ENCODE data around the gene PAQR3.
A peak's percentile ranks its signal among the peaks of the same experiment; 100 is the strongest.

PAQR3 gene

DNA sequence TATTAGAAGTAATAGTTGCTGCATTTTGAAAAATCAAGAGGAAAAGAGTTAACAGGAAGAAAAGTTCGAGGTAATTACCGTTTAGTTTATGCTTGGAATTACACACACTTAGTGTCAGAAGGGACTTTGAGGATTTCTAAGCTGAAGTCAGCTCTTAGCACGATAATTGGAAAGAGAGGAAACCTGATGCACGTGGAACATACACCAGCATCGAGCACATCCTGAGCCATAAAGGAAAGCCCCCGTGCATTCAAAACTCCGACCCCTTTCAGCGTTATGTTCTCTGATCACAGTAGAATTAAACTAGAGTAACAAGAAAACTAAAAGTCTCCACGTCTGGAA is 400 bp upstream of the PAQR3 start:
- Histone ChIP-seq H3K4me3 (ENCODE audit: insufficient read depth in 1 of 2, low read depth in 1 of 2, low read length in 2 of 2) (peak overlapping the region; percentile 88 to 98), H2BK5ac (ENCODE audit: low read depth, low read length, poor library complexity, severe bottlenecking) (no peak overlapping the region), H2AK5ac (ENCODE audit: low read length, severe bottlenecking) (no peak overlapping the region), H3K18ac (ENCODE audit: low read depth in 1 of 2, low read length in 2 of 2) (peak overlapping the region in 1 of 2 experiments; percentile 16), H2AFZ (ENCODE audit: low read depth, low read length) (no peak overlapping the region), H2BK12ac (ENCODE audit: low read length in 2 of 2) (no peak overlapping the region), H3K4me1 (ENCODE audit: control insufficient read depth, insufficient read depth, low read depth, low read length) (peaks cover 3% of the 10 kb centered on the region), H3K27ac (ENCODE audit: low read length, poor library complexity, severe bottlenecking) (peak overlapping the region; percentile 16), H4K8ac (ENCODE audit: low read length) (no peak overlapping the region), H3K4ac (ENCODE audit: low read depth in 1 of 2, low read length in 2 of 2) (no peak overlapping the region), H2BK120ac (ENCODE audit: low read depth, low read length) (no peak overlapping the region), H3K14ac (ENCODE audit: low read length in 2 of 2) (no peak overlapping the region), H3K23ac (ENCODE audit: low read length in 2 of 2) (no peak overlapping the region), H4K91ac (ENCODE audit: low read length) (no peak overlapping the region), H3K27me3 (ENCODE audit: control insufficient read depth in 1 of 2, insufficient read depth in 1 of 2, low read length in 2 of 2) (no peaks in the 10 kb centered on the region), H3K4me2 (ENCODE audit: low read length, poor library complexity, severe bottlenecking) (peak overlapping the region; percentile 82), H3K36me3 (ENCODE audit: control insufficient read depth in 1 of 2, insufficient read depth in 2 of 2, low read depth in 1 of 2, low read length in 2 of 2) (peaks cover 0 to 5% of the 10 kb centered on the region in 2 experiments), H3K79me1 (replicated peaks; ENCODE audit: low read length, poor library complexity, severe bottlenecking) (peaks cover 19% of the 10 kb centered on the region), H3K9ac (ENCODE audit: low read length) (peak overlapping the region; percentile 99), H3K9me3 (ENCODE audit: control insufficient read depth, low read length) (no peaks in the 10 kb centered on the region), H2BK15ac (ENCODE audit: low read depth, poor library complexity, severe bottlenecking) (no peak overlapping the region)
- WGBS = 0% methylated on average over 5 of the region's 9 CpGs
- DNase-seq = no peak

DNA sequence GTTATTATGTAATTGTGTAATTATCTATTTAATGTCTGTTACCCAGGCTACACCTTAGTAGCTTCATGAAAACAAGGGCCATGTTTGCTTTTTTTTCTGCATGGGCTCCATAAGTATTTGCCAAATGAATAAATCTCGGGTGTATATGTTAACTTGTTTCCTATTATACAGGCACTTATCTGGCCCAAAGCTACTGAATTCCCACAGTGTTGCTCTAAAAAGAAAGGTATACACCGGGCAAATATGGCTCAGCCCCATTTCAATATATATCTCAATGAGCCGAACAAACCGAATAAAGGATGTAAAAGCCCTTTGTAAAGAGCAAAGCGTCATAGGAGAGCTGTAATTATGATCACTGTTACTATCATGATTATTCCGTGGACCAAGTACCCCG is 767 bp downstream of the PAQR3 start:
- Histone ChIP-seq H2BK5ac (ENCODE audit: low read depth, low read length, poor library complexity, severe bottlenecking) (no peak overlapping the region), H2BK15ac (ENCODE audit: low read depth, poor library complexity, severe bottlenecking) (no peak overlapping the region), H3K36me3 (ENCODE audit: control insufficient read depth in 1 of 2, insufficient read depth in 2 of 2, low read depth in 1 of 2, low read length in 2 of 2) (peaks cover 0 to 6% of the 10 kb centered on the region in 2 experiments), H4K91ac (ENCODE audit: low read length) (no peak overlapping the region), H3K4me2 (ENCODE audit: low read length, poor library complexity, severe bottlenecking) (peak overlapping the region; percentile 82), H2BK12ac (ENCODE audit: low read length in 2 of 2) (no peak overlapping the region), H3K79me1 (replicated peaks; ENCODE audit: low read length, poor library complexity, severe bottlenecking) (peaks cover 19% of the 10 kb centered on the region), H3K9me3 (ENCODE audit: control insufficient read depth, low read length) (no peaks in the 10 kb centered on the region), H3K14ac (ENCODE audit: low read length in 2 of 2) (no peak overlapping the region), H3K27ac (ENCODE audit: low read length, poor library complexity, severe bottlenecking) (no peak overlapping the region), H2AFZ (ENCODE audit: low read depth, low read length) (no peak overlapping the region), H3K23ac (ENCODE audit: low read length in 2 of 2) (no peak overlapping the region), H3K9ac (ENCODE audit: low read length) (peak overlapping the region; percentile 99), H2AK5ac (ENCODE audit: low read length, severe bottlenecking) (no peak overlapping the region), H3K18ac (ENCODE audit: low read depth in 1 of 2, low read length in 2 of 2) (no peak overlapping the region), H3K4ac (ENCODE audit: low read depth in 1 of 2, low read length in 2 of 2) (no peak overlapping the region), H3K27me3 (ENCODE audit: control insufficient read depth in 1 of 2, insufficient read depth in 1 of 2, low read length in 2 of 2) (no peaks in the 10 kb centered on the region), H3K4me3 (ENCODE audit: insufficient read depth in 1 of 2, low read depth in 1 of 2, low read length in 2 of 2) (peak overlapping the region; percentile 88 to 98), H2BK120ac (ENCODE audit: low read depth, low read length) (no peak overlapping the region), H3K4me1 (ENCODE audit: control insufficient read depth, insufficient read depth, low read depth, low read length) (peaks cover 3% of the 10 kb centered on the region), H4K8ac (ENCODE audit: low read length) (no peak overlapping the region)
- DNase-seq = peak; percentile 14
- 24% methylated on average over 6 of the region's 7 CpGs for WGBS

DNA sequence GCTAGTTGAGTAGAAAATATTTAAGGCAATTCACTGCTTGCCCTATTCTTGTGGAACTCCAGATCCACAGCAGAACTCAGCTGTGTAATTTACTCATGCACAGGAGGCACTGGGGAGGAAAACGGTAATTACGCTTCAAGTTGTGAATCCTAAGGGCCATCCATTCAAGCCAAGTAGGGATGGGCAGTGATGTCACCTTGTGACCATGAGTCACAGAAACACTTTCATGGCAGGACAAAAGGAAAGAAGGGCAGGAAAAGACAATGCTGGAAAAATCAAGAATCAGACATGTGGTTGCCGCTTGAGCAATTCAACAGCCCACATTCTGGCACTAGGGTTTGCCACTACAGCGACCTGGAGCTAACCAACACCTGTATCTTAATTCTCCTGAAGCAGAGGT is 1.4 kb downstream of the PAQR3 start:
- Histone ChIP-seq H3K4me2 (ENCODE audit: low read length, poor library complexity, severe bottlenecking) (no peak overlapping the region), H3K27me3 (ENCODE audit: control insufficient read depth in 1 of 2, insufficient read depth in 1 of 2, low read length in 2 of 2) (no peaks in the 10 kb centered on the region), H2BK15ac (ENCODE audit: low read depth, poor library complexity, severe bottlenecking) (no peak overlapping the region), H3K4ac (ENCODE audit: low read depth in 1 of 2, low read length in 2 of 2) (no peak overlapping the region), H2AFZ (ENCODE audit: low read depth, low read length) (no peak overlapping the region), H2AK5ac (ENCODE audit: low read length, severe bottlenecking) (no peak overlapping the region), H3K23ac (ENCODE audit: low read length in 2 of 2) (no peak overlapping the region), H2BK12ac (ENCODE audit: low read length in 2 of 2) (no peak overlapping the region), H3K9me3 (ENCODE audit: control insufficient read depth, low read length) (no peaks in the 10 kb centered on the region), H4K91ac (ENCODE audit: low read length) (no peak overlapping the region), H2BK120ac (ENCODE audit: low read depth, low read length) (no peak overlapping the region), H2BK5ac (ENCODE audit: low read depth, low read length, poor library complexity, severe bottlenecking) (no peak overlapping the region), H3K9ac (ENCODE audit: low read length) (peak overlapping the region; percentile 99), H3K4me1 (ENCODE audit: control insufficient read depth, insufficient read depth, low read depth, low read length) (peaks cover 3% of the 10 kb centered on the region), H3K36me3 (ENCODE audit: control insufficient read depth in 1 of 2, insufficient read depth in 2 of 2, low read depth in 1 of 2, low read length in 2 of 2) (peaks cover 0 to 10% of the 10 kb centered on the region in 2 experiments), H3K4me3 (ENCODE audit: insufficient read depth in 1 of 2, low read depth in 1 of 2, low read length in 2 of 2) (peak overlapping the region in 1 of 2 experiments; percentile 98), H3K79me1 (replicated peaks; ENCODE audit: low read length, poor library complexity, severe bottlenecking) (peaks cover 19% of the 10 kb centered on the region), H3K18ac (ENCODE audit: low read depth in 1 of 2, low read length in 2 of 2) (peak overlapping the region in 1 of 2 experiments; percentile 2), H3K27ac (ENCODE audit: low read length, poor library complexity, severe bottlenecking) (no peak overlapping the region), H4K8ac (ENCODE audit: low read length) (no peak overlapping the region), H3K14ac (ENCODE audit: low read length in 2 of 2) (no peak overlapping the region)
- 81% methylated on average over 4 of the region's 4 CpGs for WGBS
- peak; percentile 39 for DNase-seq

DNA sequence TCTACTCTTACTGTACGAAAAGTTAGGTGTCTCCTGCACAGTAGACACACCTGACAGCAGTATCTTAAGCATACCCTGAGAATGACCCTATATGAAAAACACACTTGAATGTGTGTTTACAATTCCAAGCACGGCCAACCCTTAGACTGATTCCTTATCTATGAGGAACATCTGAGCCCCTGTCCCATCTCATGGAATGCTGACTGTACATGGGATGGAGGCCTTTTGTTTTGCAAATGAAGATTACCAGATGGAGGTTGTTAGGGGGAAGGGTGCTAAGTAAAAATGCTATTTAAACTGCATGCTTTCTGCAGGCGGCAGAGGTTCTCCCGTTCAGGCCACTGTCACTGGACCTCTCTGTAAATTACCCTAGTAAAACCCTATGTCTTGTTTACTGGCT is 2.2 kb downstream of the PAQR3 start:
- no peak overlapping the region for H3K4me2 ChIP-seq (ENCODE audit: low read length, poor library complexity, severe bottlenecking)
- H3K79me1 ChIP-seq (replicated peaks; ENCODE audit: low read length, poor library complexity, severe bottlenecking) = peaks cover 21% of the 10 kb centered on the region
- no peak overlapping the region for H2BK15ac ChIP-seq (ENCODE audit: low read depth, poor library complexity, severe bottlenecking)
- no peak for DNase-seq
- peaks cover 3% of the 10 kb centered on the region for H3K4me1 ChIP-seq (ENCODE audit: control insufficient read depth, insufficient read depth, low read depth, low read length)
- WGBS = 83% methylated on average over 3 of the region's 4 CpGs
- no peak overlapping the region for H3K18ac ChIP-seq (ENCODE audit: low read depth in 1 of 2, low read length in 2 of 2)
- no peak overlapping the region for H2BK12ac ChIP-seq (ENCODE audit: low read length in 2 of 2)
- no peak overlapping the region for H3K4me3 ChIP-seq (ENCODE audit: insufficient read depth in 1 of 2, low read depth in 1 of 2, low read length in 2 of 2)
- no peak overlapping the region for H3K14ac ChIP-seq (ENCODE audit: low read length in 2 of 2)
- H3K23ac ChIP-seq (ENCODE audit: low read length in 2 of 2) = no peak overlapping the region
- peak overlapping the region; percentile 99 for H3K9ac ChIP-seq (ENCODE audit: low read length)
- H3K27ac ChIP-seq (ENCODE audit: low read length, poor library complexity, severe bottlenecking) = no peak overlapping the region
- H2BK120ac ChIP-seq (ENCODE audit: low read depth, low read length) = no peak overlapping the region
- H3K36me3 ChIP-seq (ENCODE audit: control insufficient read depth in 1 of 2, insufficient read depth in 2 of 2, low read depth in 1 of 2, low read length in 2 of 2) = peaks cover 0 to 19% of the 10 kb centered on the region in 2 experiments
- no peak overlapping the region for H2AK5ac ChIP-seq (ENCODE audit: low read length, severe bottlenecking)
- no peak overlapping the region for H4K8ac ChIP-seq (ENCODE audit: low read length)
- H4K91ac ChIP-seq (ENCODE audit: low read length) = no peak overlapping the region
- H3K4ac ChIP-seq (ENCODE audit: low read depth in 1 of 2, low read length in 2 of 2) = no peak overlapping the region
- no peaks in the 10 kb centered on the region for H3K27me3 ChIP-seq (ENCODE audit: control insufficient read depth in 1 of 2, insufficient read depth in 1 of 2, low read length in 2 of 2)
- H2BK5ac ChIP-seq (ENCODE audit: low read depth, low read length, poor library complexity, severe bottlenecking) = no peak overlapping the region
- no peak overlapping the region for H2AFZ ChIP-seq (ENCODE audit: low read depth, low read length)
- H3K9me3 ChIP-seq (ENCODE audit: control insufficient read depth, low read length) = no peaks in the 10 kb centered on the region

Measured in mesenchymal stem cell (in vitro differentiated cells and primary cell).